Neural cell (in vitro differentiated cells): ENCODE measurements around the gene EPB41L5. TPM values are rescaled to one million over a fixed set of nuclear protein-coding genes. Genes with fewer than 3 reads are reported as not detected.

ENCODE experiments used
- H2AFZ ChIP-seq: fragments of 200-600, 300-800 bp; sonication (generic), shearing (Covaris generic); 2 replicates; pipeline ENCODE4 v1.6.0; 2014; ENCODE audit warnings: low read depth, mild to moderate bottlenecking, antibody characterized with exemption, low read length, moderate library complexity
- H3F3A ChIP-seq: fragments of 200-600 bp; shearing (Covaris generic); 2 replicates; pipeline ENCODE4 v1.6.1; 2016; ENCODE audit warnings: mild to moderate bottlenecking, moderate library complexity, mixed read lengths, antibody characterized with exemption, low read length; ENCODE audit not compliant: insufficient read depth, poor library complexity, severe bottlenecking
- H3K27ac ChIP-seq: fragments of 200-600, 300-800 bp; sonication (generic), shearing (Covaris generic); 2 replicates; pipeline ENCODE4 v1.5.1; 2014; ENCODE audit warnings: mild to moderate bottlenecking, low read length, moderate library complexity
- H3K27me3 ChIP-seq: fragments of 300-800, 200-600 bp; sonication (generic), shearing (Covaris generic); 2 replicates; pipeline ENCODE4 v1.6.0; 2014; ENCODE audit warnings: mild to moderate bottlenecking, low read depth, low read length, moderate library complexity; ENCODE audit not compliant: insufficient read depth
- H3K36me3 ChIP-seq: fragments of 300-800, 200-600 bp; sonication (generic), shearing (Covaris generic); 2 replicates; pipeline ENCODE4 v1.5.1; 2014; ENCODE audit warnings: mild to moderate bottlenecking, antibody characterized with exemption, low read length, moderate library complexity; ENCODE audit not compliant: insufficient read depth
- H3K4me2 ChIP-seq: fragments of 300-800, 200-600 bp; sonication (generic), shearing (Covaris generic); 2 replicates; pipeline ENCODE4 v1.6.0; 2014; ENCODE audit warnings: mild to moderate bottlenecking, low read length
- H3K4me3 ChIP-seq: fragments of 300-800, 200-600 bp; sonication (generic), shearing (Covaris generic); 2 replicates; pipeline ENCODE4 v1.5.1; 2014; ENCODE audit warnings: mild to moderate bottlenecking, low read length, moderate library complexity
- H3K79me2 ChIP-seq: fragments of 200-600 bp; shearing (Covaris generic); replicated peaks from 2 replicates; pipeline ENCODE4 v1.6.0; 2014; ENCODE audit warnings: mild to moderate bottlenecking, low read length, moderate library complexity; ENCODE audit not compliant: insufficient read depth
- H3K9ac ChIP-seq: fragments of 300-800, 200-600 bp; sonication (generic), shearing (Covaris generic); 2 replicates; pipeline ENCODE4 v1.6.1; 2016; ENCODE audit warnings: mild to moderate bottlenecking, low read length, mixed read lengths
- H3K9me2 ChIP-seq: fragments of 200-600 bp; shearing (Covaris generic); 2 replicates; pipeline ENCODE4 v1.6.1; 2016; ENCODE audit warnings: mild to moderate bottlenecking, low read length, mixed read lengths; ENCODE audit not compliant: insufficient read depth
- H3K9me3 ChIP-seq: fragments of 200-600, 300-800 bp; sonication (generic), shearing (Covaris generic); 2 replicates; pipeline ENCODE4 v1.6.1; 2016; ENCODE audit warnings: mild to moderate bottlenecking, mixed run types, low read length, moderate library complexity, mixed read lengths
- H4K20me1 ChIP-seq: fragments of 200-600 bp; shearing (Covaris generic); 2 replicates; pipeline ENCODE4 v1.6.1; 2016; ENCODE audit warnings: mild to moderate bottlenecking, mixed run types; ENCODE audit not compliant: insufficient read depth
- EP300 ChIP-seq: fragments of 450-650 bp; conservative IDR thresholded peaks from 2 replicates; pipeline ENCODE4 v1.6.1; 2014; ENCODE audit warnings: antibody characterized with exemption, mild to moderate bottlenecking, moderate library complexity; ENCODE audit not compliant: poor library complexity, severe bottlenecking
- EZH2 ChIP-seq: fragments of 200-600, 300-800 bp; shearing (Covaris generic), sonication (generic); IDR thresholded peaks from 2 replicates; pipeline ENCODE4 v1.6.1; 2014; ENCODE audit warnings: antibody characterized with exemption, low read length, borderline replicate concordance, mild to moderate bottlenecking; ENCODE audit not compliant: insufficient read depth, poor library complexity, severe bottlenecking
- MXI1 ChIP-seq: fragments of 450-650 bp; conservative IDR thresholded peaks from 2 replicates; pipeline ENCODE4 v1.6.1; 2014; ENCODE audit warnings: antibody characterized with exemption, mild to moderate bottlenecking; ENCODE audit not compliant: poor library complexity, severe bottlenecking
- POLR2AphosphoS5 ChIP-seq: IDR thresholded peaks from 2 replicates; pipeline ENCODE4 v1.6.1; 2012
- RAD21 ChIP-seq: fragments of 450-650 bp; conservative IDR thresholded peaks from 2 replicates; pipeline ENCODE4 v1.6.1; 2014; ENCODE audit warnings: antibody characterized with exemption, mild to moderate bottlenecking, moderate library complexity
- SMC3 ChIP-seq: fragments of 450-650 bp; conservative IDR thresholded peaks from 2 replicates; pipeline ENCODE4 v1.6.1; 2014; ENCODE audit warnings: antibody characterized with exemption, mild to moderate bottlenecking, moderate library complexity; ENCODE audit not compliant: poor library complexity
- TAF1 ChIP-seq: IDR thresholded peaks from 2 replicates; pipeline ENCODE4 v1.6.1; 2012; ENCODE audit warnings: low read depth
- polyA plus RNA-seq: library from polyadenylated mRNA; depleted of rRNA; stranded (reverse); fragments of >200 nt; gene quantifications from 2 replicates; pipeline ENCODE4 v1.2.3, GENCODE V29; 2014
- TF ChIP-seq, protein P1 (sequence below): fragments of 450-650 bp; IDR thresholded peaks from 2 replicates; pipeline ENCODE4 v1.5.1; 2014; ENCODE audit warnings: antibody characterized with exemption, mild to moderate bottlenecking, moderate library complexity; ENCODE audit not compliant: poor library complexity, severe bottlenecking
- TF ChIP-seq, protein P2 (sequence below): IDR thresholded peaks from 2 replicates; pipeline ENCODE4 v1.6.1; 2012; ENCODE audit warnings: borderline replicate concordance

The EPB41L5 gene
- polyA plus RNA-seq, 1 donor from 2014 or later: 32.9 TPM

DNA sequence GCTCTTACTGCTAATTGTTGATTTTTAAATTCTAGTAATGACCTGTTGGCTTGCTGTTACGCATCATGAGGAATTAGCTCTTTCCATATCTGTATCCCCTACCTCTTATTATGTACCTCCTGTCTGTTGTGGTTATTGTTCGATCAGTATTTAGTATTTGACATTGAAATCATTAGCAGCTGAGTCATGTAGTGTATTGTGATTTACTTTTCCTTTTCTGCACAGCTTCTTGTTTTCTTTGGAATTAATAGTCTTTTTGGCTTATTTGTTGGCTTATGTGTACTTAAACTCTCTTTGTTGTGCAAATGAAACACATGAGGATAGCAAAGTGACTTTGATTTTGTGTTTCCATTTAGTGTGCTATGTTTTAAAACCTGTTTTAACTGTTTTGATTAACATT is 4.3 kb downstream of the EPB41L5 start:
- Histone ChIP-seq H3K9me3 (no peaks in the 10 kb centered on the region), H3K4me3 (no peak overlapping the region), H2AFZ (no peak overlapping the region), H3K36me3 (no peaks in the 10 kb centered on the region), H3F3A (no peaks in the 10 kb centered on the region), H4K20me1 (no peaks in the 10 kb centered on the region), H3K9ac (no peak overlapping the region), H3K27ac (no peak overlapping the region), H3K79me2 (peaks cover 45% of the 10 kb centered on the region), H3K27me3 (no peaks in the 10 kb centered on the region), H3K4me2 (no peak overlapping the region), H3K9me2 (no peaks in the 10 kb centered on the region)
- TF ChIP-seq POLR2AphosphoS5 (no peak), SMC3 (no peak), EZH2 (no peak)
- TF ChIP-seq, protein P1, sequence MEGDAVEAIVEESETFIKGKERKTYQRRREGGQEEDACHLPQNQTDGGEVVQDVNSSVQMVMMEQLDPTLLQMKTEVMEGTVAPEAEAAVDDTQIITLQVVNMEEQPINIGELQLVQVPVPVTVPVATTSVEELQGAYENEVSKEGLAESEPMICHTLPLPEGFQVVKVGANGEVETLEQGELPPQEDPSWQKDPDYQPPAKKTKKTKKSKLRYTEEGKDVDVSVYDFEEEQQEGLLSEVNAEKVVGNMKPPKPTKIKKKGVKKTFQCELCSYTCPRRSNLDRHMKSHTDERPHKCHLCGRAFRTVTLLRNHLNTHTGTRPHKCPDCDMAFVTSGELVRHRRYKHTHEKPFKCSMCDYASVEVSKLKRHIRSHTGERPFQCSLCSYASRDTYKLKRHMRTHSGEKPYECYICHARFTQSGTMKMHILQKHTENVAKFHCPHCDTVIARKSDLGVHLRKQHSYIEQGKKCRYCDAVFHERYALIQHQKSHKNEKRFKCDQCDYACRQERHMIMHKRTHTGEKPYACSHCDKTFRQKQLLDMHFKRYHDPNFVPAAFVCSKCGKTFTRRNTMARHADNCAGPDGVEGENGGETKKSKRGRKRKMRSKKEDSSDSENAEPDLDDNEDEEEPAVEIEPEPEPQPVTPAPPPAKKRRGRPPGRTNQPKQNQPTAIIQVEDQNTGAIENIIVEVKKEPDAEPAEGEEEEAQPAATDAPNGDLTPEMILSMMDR: no peak

DNA sequence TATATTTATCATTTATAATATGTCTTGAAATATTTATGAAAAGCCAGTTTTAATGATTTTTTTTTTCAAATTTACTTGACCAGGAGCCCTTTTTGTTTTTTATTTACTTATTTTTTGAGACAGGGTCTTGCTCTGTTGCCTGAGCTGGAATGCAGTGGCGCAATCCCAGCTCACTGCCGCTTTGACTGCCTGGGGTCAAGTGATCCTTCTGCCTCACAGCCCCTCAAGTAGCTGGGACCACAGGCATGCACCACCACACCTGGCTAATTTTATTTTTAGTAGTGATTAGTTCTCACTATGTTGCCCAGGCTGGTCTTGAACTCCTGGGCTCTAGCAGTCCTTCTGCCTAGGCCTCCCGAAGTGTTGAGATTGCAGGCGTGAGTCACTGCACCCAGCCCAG is 5.7 kb downstream of the EPB41L5 start:
- Histone ChIP-seq H3K36me3 (no peaks in the 10 kb centered on the region), H3K9me2 (no peaks in the 10 kb centered on the region), H3K27ac (no peak overlapping the region), H3F3A (no peaks in the 10 kb centered on the region), H3K4me2 (no peak overlapping the region), H3K4me3 (no peak overlapping the region), H4K20me1 (no peaks in the 10 kb centered on the region), H3K9me3 (no peaks in the 10 kb centered on the region), H3K27me3 (no peaks in the 10 kb centered on the region), H2AFZ (no peak overlapping the region), H3K79me2 (peaks cover 34% of the 10 kb centered on the region), H3K9ac (no peak overlapping the region)
- TF ChIP-seq EP300: no peak
- no peak for TF ChIP-seq EZH2
- TF ChIP-seq, protein P2, sequence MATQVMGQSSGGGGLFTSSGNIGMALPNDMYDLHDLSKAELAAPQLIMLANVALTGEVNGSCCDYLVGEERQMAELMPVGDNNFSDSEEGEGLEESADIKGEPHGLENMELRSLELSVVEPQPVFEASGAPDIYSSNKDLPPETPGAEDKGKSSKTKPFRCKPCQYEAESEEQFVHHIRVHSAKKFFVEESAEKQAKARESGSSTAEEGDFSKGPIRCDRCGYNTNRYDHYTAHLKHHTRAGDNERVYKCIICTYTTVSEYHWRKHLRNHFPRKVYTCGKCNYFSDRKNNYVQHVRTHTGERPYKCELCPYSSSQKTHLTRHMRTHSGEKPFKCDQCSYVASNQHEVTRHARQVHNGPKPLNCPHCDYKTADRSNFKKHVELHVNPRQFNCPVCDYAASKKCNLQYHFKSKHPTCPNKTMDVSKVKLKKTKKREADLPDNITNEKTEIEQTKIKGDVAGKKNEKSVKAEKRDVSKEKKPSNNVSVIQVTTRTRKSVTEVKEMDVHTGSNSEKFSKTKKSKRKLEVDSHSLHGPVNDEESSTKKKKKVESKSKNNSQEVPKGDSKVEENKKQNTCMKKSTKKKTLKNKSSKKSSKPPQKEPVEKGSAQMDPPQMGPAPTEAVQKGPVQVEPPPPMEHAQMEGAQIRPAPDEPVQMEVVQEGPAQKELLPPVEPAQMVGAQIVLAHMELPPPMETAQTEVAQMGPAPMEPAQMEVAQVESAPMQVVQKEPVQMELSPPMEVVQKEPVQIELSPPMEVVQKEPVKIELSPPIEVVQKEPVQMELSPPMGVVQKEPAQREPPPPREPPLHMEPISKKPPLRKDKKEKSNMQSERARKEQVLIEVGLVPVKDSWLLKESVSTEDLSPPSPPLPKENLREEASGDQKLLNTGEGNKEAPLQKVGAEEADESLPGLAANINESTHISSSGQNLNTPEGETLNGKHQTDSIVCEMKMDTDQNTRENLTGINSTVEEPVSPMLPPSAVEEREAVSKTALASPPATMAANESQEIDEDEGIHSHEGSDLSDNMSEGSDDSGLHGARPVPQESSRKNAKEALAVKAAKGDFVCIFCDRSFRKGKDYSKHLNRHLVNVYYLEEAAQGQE: no peak
- TF ChIP-seq POLR2AphosphoS5: no peak
- no peak for TF ChIP-seq RAD21
- no peak for TF ChIP-seq SMC3
- no peak for TF ChIP-seq MXI1
- TF ChIP-seq TAF1: no peak
- TF ChIP-seq, protein P1: no peak
